Stimulated activated CD4-positive, alpha-beta T cell treated with anti-CD3 and anti-CD28 coated beads, TNF-alpha, amount 100 ng/mL, for 4 hours (primary cell): Measurements from ENCODE around the gene ANKRD55.
"Not testable (repeated sequence)": the region's sequence is repeated elsewhere in the genome, so short reads cannot be mapped to it uniquely, and the experiment has no call there.

Source experiments
- DNase-seq, 3 experiments: peaks; one replicate each; pipeline ENCODE4 v3.0.0-alpha.2; 2020; ENCODE audit warnings: low read depth in 3 of 3

Gene ANKRD55

GRCh38 chr5:56168066-56168478 is 65.1 kb downstream of the ANKRD55 start:
- no peak for DNase-seq

- DNase-seq, result no peak
Observed at GRCh38 chr5:56167519-56167918, 65.6 kb downstream of the ANKRD55 start.

- no peak for DNase-seq
Observed at GRCh38 chr5:56166671-56167385, 66.3 kb downstream of the ANKRD55 start.

GRCh38 chr5:56164376-56164775 is 68.8 kb downstream of the ANKRD55 start:
- no peak for DNase-seq

GRCh38 chr5:56161927-56162326 is 71.2 kb downstream of the ANKRD55 start:
- DNase-seq, result no peak

- no peak for DNase-seq
Observed at GRCh38 chr5:56161439-56161823, 71.7 kb downstream of the ANKRD55 start.

GRCh38 chr5:56160723-56161438 is 72.2 kb downstream of the ANKRD55 start:
- DNase-seq, result no peak

GRCh38 chr5:56159521-56159947 is 73.6 kb downstream of the ANKRD55 start:
- DNase-seq, result no peak

- no peak for DNase-seq
Observed at GRCh38 chr5:56158331-56158960, 74.7 kb downstream of the ANKRD55 start.

- not testable (repeated sequence) for DNase-seq
Observed at GRCh38 chr5:56157191-56157621, 75.9 kb downstream of the ANKRD55 start.

GRCh38 chr5:56156585-56157190 is 76.4 kb downstream of the ANKRD55 start:
- not testable (repeated sequence) for DNase-seq

- DNase-seq, result no peak
Observed at GRCh38 chr5:56155992-56156584, 77.0 kb downstream of the ANKRD55 start.

- no peak for DNase-seq
Observed at GRCh38 chr5:56154732-56155484, 78.2 kb downstream of the ANKRD55 start.

GRCh38 chr5:56152437-56152836 is 80.7 kb downstream of the ANKRD55 start:
- no peak for DNase-seq

GRCh38 chr5:56150756-56151155 is 82.4 kb downstream of the ANKRD55 start:
- not testable (repeated sequence) for DNase-seq

GRCh38 chr5:56148453-56148971 is 84.6 kb downstream of the ANKRD55 start:
- DNase-seq, result no peak

- DNase-seq, result no peak
Observed at GRCh38 chr5:56147659-56148230, 85.4 kb downstream of the ANKRD55 start.

- no peak for DNase-seq
Observed at GRCh38 chr5:56147106-56147505, 86.0 kb downstream of the ANKRD55 start.

GRCh38 chr5:56146674-56147073 is 86.5 kb downstream of the ANKRD55 start:
- DNase-seq, result no peak

GRCh38 chr5:56145511-56145910 is 87.6 kb downstream of the ANKRD55 start:
- DNase-seq, result no peak

GRCh38 chr5:56145106-56145505 is 88.0 kb downstream of the ANKRD55 start:
- DNase-seq, result no peak
